COR-L47 (cell line): ENCODE data around the gene USP54.
A peak's percentile ranks its signal among the peaks of the same experiment; 100 is the strongest.
"Not testable (repeated sequence)": the region's sequence is repeated elsewhere in the genome, so short reads cannot be mapped to it uniquely, and the experiment has no call there.

Experiments
- DNase-seq: peaks from one replicate; lab custom pipeline; 2025; lab: John Stamatoyannopoulos, UW

Gene USP54, protein sequence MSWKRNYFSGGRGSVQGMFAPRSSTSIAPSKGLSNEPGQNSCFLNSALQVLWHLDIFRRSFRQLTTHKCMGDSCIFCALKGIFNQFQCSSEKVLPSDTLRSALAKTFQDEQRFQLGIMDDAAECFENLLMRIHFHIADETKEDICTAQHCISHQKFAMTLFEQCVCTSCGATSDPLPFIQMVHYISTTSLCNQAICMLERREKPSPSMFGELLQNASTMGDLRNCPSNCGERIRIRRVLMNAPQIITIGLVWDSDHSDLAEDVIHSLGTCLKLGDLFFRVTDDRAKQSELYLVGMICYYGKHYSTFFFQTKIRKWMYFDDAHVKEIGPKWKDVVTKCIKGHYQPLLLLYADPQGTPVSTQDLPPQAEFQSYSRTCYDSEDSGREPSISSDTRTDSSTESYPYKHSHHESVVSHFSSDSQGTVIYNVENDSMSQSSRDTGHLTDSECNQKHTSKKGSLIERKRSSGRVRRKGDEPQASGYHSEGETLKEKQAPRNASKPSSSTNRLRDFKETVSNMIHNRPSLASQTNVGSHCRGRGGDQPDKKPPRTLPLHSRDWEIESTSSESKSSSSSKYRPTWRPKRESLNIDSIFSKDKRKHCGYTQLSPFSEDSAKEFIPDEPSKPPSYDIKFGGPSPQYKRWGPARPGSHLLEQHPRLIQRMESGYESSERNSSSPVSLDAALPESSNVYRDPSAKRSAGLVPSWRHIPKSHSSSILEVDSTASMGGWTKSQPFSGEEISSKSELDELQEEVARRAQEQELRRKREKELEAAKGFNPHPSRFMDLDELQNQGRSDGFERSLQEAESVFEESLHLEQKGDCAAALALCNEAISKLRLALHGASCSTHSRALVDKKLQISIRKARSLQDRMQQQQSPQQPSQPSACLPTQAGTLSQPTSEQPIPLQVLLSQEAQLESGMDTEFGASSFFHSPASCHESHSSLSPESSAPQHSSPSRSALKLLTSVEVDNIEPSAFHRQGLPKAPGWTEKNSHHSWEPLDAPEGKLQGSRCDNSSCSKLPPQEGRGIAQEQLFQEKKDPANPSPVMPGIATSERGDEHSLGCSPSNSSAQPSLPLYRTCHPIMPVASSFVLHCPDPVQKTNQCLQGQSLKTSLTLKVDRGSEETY (N-terminal part only)

GRCh38 chr10:73590881-73591799 is at the start of gene USP54:
Gene USP54, minus strand, starts transcription at chr10:73591342. Its CDS starts 15,684 bp downstream, at chr10:73575658.
- no peak for DNase-seq

- no peak for DNase-seq
Measured at GRCh38 chr10:73639286-73639685, 48.1 kb upstream of the USP54 start.

DNA sequence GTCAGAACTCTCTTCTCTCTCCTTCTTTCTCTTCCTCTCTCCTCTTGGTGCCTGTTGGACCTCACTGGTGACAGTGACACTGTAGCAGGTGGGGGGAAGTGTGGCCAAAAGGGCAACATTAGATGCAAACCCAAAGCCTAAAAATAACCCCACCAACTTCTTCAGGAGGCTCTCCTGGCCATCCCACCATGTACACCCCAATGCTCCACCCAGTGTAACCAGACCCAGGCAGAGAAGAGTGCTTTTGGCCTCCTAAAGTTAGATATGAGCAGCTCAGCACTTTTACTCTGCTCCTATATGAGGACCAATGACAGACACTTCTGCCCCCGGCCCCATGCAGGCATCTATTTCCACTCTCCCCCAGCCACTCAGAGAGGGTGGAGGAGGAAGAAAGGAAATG is 44.6 kb upstream of the USP54 start:
- DNase-seq, result no peak

DNA sequence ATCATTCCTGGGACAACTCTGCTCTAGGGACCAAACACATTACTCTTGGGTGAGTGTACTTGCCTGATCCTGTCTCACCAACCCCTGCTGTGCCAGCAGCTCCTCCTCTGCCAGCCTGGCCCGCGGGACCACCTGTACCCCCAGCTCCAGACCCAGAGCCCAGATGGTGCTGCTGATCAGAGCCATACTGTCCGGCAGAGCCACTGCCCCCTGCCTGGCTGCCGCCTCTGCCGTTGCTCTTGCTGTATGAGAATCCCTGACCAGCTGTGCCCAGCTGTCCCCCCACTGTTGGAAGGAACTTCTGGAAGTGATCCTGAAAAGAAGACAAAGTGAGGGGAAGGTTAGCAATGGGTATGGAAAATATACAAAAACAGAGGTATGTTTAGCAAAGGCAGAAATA is 43.3 kb upstream of the USP54 start:
- no peak for DNase-seq

DNA sequence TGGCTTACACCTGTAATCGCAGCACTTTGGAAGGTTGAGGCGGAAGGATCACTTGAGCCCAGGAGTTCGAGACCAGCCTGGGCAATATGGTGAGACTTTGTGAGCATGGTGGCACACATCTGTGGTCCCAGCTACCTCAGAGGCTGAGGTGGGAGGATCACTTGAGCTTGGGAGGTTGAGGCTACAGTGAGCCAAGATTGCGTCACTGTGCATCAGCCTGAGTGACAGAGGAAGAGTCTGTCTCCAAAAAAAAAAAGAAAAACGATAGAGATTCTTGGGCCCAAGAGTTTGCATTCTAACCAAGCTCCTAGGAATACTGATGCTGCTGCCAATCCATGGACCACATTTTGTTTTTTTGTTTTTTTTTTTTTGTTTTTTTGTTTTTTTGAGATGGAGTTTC is 38.0 kb upstream of the USP54 start:
- DNase-seq, result no peak

DNA sequence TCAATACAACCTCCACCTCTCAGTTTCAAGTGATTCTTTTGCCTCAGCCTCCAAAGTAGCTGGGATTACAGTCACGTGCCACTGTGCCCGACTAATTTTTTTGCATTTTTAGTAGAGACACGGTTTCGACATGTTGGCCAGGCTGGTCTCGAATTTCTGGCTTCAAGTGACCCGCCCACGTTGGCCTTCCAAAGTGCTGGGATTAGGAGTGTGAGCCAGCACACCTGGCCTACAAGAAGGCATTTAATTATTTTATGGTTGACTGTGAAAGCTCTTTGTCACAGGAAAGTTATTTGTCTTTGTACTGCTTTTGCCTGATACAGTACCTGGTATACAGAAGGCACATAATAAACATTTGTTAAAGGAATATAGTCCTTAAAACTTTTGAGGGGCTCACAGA is 37.3 kb upstream of the USP54 start:
- no peak for DNase-seq

- no peak for DNase-seq
Measured at GRCh38 chr10:73627300-73627699, 36.2 kb upstream of the USP54 start.

DNA sequence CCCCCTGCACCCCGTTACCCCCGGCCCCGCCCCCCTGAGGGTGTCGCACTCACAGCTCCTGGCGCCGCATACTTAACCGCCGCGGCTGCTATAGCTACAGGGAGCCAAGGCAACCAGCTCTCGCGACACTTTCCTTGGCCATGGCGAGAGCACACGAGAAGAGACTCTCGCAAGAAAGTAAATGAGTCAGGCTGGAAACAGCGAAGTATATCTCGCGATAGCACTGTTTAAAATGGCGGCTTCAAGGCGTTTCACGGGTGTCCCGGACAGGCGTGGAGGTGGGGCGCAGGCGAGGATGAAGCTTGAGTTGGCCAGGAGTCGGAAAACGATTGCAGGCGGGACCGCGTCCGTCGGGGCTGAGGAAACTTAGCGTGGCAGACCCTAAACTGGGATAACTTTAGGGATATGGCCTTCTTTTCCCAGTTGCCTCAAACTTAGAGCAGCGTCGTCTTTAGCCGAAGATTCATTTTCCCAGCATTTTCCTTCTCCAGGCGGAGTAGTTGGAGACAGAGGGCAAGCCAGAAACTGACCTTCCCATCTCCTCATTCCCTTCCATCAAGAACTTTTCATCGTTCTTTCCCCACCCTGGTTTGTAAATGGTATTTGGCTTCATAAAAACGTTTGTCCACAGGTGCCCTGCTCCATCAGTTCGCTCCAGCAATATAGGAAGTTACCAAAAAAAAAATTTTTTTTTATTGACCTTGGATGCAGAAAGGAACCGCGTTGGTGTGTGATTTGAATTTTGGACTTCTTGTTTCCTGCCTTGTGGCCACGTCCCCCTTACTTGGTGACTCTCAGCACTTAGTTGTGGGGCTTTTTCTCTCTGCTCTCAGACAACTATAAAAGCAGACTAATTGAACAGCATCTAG is 35.0 kb upstream of the USP54 start:
- peak; percentile 90 for DNase-seq

- DNase-seq, result no peak
Measured at GRCh38 chr10:73625004-73625883, 34.1 kb upstream of the USP54 start.

DNA sequence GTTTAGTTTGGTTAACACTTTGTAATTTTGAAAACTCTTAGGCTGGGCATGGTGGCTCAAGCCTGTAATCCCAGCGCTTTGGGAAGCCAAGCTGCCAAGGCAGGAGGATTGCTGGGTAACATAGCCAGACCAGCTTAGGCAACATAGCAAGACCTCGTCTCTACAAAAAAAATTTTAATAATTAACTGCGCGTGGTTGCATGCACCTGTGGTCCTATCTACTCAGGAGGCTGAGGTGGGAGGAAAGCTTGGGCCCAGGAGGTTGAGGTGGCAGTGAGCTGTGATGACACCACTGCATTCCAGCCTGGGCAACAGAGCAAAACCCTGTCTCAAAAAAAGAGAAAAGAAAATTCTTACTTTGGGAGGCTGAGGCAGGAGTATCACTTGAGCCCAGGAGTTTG is 31.9 kb upstream of the USP54 start:
- DNase-seq, result no peak

DNA sequence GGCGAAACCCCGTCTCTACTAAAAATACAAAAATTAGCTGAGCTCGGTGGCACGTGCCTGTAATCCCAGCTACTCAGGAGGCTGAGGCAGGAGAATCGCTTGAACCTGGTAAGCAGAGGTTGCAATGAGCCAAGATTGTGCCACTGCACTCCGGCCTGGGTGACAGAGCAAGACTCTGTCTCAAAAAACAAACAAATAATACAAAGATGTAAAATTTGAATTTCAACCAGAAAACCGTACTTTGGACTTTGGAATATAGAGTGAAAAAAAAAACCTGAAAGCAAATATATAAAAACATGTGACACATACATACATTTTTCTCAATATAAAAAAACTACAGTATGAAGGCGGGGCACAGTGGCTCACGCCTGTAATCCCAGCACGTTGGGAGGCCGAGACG is 29.8 kb upstream of the USP54 start:
- DNase-seq, result not testable (repeated sequence)

DNA sequence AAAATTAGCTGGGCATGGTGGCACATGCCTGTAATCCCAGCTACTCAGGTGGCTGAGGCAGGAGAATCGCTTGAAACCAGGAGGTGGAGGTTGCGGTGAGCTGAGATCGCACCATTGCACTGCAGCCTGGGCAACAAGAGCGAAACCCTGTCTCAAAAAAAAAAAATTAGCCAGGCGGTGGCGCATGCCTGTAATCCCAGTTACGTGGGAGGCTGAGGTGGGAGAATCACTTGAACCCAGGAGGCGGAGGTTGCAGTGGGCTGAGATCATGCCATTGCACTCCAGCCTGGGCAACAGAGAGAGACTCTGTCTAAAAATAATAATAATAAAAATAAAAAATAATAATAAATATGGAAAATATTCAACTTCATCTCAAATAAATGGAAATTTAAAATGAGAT is 26.0 kb upstream of the USP54 start:
- not testable (repeated sequence) for DNase-seq

DNA sequence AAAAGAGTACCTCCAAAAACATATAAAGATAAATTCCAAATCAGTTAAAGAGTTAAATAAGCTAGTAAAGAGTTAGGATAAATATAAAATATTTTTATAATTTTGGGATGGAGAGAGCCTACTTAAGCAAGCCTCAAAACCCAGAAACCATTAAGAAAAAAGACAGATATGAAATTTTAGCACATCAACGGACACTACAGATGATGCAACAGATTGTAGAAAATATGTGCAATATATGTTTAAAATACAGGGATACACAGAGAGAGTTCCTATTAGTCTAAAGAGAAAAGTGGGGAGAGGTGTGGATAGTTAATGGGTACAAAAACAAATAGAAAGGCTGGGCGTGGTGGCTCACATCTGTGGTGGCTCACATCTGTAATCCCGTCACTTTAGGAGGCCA is 23.6 kb upstream of the USP54 start:
- DNase-seq, result no peak

DNA sequence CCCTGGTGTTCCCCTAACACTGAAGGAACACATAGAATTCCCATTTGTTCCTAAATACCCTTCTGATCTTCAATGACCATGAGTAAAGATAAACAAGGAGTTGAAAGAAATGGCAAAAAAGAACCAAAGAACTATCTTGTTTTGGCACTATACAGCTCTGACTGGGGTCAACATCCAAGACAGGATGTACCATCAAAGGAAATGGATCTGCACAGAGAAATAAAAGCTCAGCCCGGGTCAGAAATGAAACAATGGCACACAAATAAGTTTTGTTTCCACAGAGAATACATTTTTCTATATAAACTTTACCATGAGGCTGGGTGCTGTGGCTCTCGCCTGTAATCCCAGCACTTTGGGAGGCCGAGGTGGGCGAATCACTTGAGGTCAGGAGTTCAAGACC is 18.0 kb upstream of the USP54 start:
- no peak for DNase-seq

DNA sequence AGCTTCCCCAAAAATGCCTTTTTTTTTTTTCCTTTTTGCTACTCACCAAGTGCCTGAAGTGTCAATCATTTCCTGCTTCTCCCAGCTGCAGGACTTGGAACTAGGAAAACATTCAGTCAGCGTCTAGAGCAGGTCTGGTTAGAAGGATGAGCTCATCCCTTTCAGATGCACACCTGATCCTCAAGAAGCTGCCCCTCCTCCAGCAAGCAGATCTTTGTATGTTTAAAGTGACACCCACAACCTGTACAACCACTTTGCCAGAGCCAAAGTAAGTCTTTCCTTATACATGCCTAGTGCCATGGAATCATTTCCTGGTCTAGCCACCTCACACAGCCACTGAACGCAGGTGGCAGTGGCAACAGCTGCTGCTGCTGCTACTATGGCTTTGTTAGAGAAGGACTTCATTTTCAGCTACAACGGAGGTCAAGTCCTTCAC is 10.4 kb upstream of the USP54 start:
- DNase-seq, result no peak

DNA sequence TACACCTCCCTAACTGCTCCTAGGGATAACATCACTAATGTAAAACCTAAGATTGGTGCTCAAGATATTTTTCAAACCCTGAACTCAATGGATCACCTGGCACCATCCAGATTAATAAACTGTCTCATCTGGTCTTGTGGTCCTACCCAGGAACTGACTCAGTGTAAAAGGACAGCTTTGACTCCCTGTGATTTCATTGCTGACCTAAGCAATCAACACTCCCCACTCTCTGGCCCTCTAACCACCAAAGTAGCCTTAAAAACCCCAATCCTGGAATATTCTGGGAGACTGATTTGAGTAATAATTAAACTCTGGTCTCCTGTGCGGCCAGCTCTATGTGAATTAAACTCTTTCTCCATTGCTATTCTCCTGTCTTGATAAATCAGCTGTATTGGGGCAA is 6.2 kb upstream of the USP54 start:
- DNase-seq, result no peak

GRCh38 chr10:73593812-73594211 is 2.7 kb upstream of the USP54 start:
- no peak for DNase-seq

- DNase-seq, result no peak
Measured at GRCh38 chr10:73593110-73593509, 2.0 kb upstream of the USP54 start.

GRCh38 chr10:73591935-73592699 is 975 bp upstream of the USP54 start:
- no peak for DNase-seq
